ENCODE results near the gene RABGAP1L.

DNA sequence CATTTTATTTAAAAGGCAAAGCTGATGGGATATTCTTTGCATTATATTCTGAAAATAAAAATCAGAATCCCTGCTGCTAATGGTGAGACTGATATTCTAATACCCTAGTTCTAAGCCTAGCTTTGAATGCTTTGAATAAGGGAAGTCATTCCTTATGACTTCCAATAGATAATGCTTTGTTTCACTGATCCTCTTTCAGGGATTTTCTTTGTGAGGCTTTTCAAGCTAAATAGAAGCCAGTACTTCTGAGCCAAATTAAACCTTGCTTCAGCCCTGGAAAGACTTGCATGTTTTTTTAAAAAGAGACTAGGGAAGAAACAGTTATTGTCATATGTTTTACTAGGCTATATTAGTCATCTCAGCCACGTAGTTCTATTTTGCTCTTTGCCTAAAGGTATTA lies 771.9 kb downstream of the RABGAP1L start:
- TF ChIP-seq CTCF (optimal IDR thresholded peaks at IDR 0.05 in 1 of 3, IDR thresholded peaks at IDR 0.05 in 1 of 3, conservative IDR thresholded peaks at IDR 0.05 in 1 of 3; ENCODE audit: extremely low read depth in 1 of 3, insufficient read depth in 2 of 3, low read length in 3 of 3): no peak
- TF ChIP-seq EZH2 (IDR thresholded peaks at IDR 0.05; ENCODE audit: low read length): no peak

All from keratinocyte (primary cell).